Stimulated activated CD4-positive, alpha-beta T cell treated with anti-CD3 and anti-CD28 coated beads, Interleukin-4, amount 100 ng/mL, for 24 hours (primary cell): ENCODE measurements around the gene FAM3A.

ENCODE experiments used
- DNase-seq: peaks from one replicate; pipeline ENCODE4 v3.0.0-alpha.2; 2020

FAM3A gene

DNA sequence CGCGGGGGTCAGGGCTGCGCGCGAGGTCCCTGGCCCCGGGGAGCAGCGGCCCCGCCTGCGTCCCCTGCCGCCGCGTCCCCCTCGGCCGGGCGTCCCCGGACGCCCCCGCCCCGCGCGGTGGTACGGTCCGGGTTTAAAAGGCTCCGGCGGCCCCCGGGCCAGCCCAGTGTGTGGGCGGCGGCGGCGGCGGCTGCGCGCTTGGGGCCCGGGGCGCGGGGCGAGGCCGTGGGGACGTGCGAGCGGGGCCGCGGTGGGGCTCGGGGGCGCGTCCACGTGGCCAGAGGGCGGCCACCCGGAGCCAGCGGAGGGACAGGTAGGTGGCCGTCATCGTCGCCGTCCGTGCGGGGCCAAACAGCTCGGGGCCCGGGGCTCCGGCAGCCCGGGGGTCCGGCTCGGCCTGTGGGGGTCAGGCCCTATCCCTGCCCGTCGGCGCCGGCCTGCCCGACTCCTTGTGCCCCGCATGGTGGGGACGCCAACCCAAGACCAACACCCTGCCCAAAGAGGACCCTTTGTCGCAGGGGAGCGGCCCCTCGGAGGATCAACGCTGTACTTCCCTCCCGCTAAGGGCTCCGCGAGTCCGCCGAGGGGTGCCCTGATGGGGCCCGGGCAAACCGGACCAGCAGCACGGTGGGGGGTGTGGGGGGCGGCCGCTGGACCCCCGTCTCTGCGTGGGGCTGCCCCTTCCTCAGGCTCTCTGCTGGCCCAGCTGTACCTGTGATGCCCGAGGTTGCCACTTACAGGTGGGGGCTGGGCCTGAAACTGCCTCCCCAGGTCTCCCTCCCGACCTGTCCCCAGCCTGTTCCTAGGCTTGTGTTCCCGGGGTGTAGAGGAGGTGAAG, 57.7 kb downstream of the FAM3A start, which contains the start of gene PLXNA3:
PLXNA3 (plus strand) TSS at position 166 of the 838 bp plus-strand sequence. CDS start 1,903 bp downstream, outside the sequence.
- DNase-seq: peak; percentile 60

DNA sequence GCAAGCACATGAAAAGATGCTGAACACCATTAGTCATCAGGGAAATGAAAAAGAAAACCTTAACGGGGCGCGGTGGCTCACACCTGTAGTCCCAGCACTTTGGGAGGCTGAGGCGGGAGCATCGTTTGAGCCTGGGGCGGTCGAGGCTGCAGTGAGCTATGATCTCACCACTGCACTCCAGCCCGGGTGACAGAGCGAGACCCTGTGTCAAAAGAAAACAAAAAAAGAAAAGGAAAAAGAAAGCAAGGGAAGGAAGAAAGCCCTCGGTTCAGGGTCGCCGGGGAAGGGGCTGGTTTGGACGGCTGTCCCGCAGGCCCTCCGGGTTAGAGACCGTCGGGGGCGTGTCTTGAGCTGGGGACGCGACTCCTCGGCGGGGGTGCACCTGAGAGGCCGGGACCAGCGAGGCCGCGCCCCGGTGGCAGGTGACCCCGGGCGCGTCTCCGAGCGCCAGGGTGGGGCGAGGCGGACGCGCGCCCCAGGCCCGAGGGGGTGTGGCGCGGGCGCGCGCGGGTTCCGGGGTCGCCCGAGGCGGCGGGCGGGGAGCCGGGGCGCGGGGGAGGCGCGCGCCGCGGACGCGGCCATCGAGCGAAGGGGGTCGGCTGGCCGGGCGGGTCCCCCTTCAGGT, 58.4 kb downstream of the FAM3A start:
- peak; percentile 36 for DNase-seq
